Hepatocyte (in vitro differentiated cells): ENCODE results near the gene ADAP1. TPM values are rescaled to one million over a fixed set of nuclear protein-coding genes. Genes with fewer than 3 reads are reported as not detected.

Source experiments
- DNase-seq: peaks from one replicate; pipeline ENCODE4 v3.0.0-alpha.2; 2016; ENCODE audit warnings: low spot score
- H2AFZ ChIP-seq: fragments of 200-600 bp; sonication (generic); 2 replicates; pipeline ENCODE4 v1.6.0; 2016; ENCODE audit warnings: antibody characterized with exemption, mild to moderate bottlenecking
- H3K27ac ChIP-seq: fragments of 200-600 bp; sonication (generic); 2 replicates; pipeline ENCODE4 v1.5.1; 2016; ENCODE audit warnings: mild to moderate bottlenecking
- H3K27me3 ChIP-seq: fragments of 200-600 bp; sonication (generic); 2 replicates; pipeline ENCODE4 v1.6.1; 2016
- H3K36me3 ChIP-seq: fragments of 200-600 bp; sonication (generic); replicated peaks from 2 replicates; pipeline ENCODE4 v1.5.1; 2016; ENCODE audit warnings: low read depth; ENCODE audit not compliant: insufficient read depth
- H3K4me1 ChIP-seq: fragments of 200-600 bp; sonication (generic); 2 replicates; pipeline ENCODE4 v1.5.1; 2016; ENCODE audit warnings: mild to moderate bottlenecking, moderate library complexity; ENCODE audit not compliant: insufficient read depth
- H3K4me2 ChIP-seq: fragments of 200-600 bp; sonication (generic); 2 replicates; pipeline ENCODE4 v1.6.0; 2016
- H3K4me3 ChIP-seq: fragments of 200-600 bp; sonication (generic); 2 replicates; pipeline ENCODE4 v1.5.1; 2016; ENCODE audit warnings: mild to moderate bottlenecking
- H3K79me2 ChIP-seq: fragments of 200-600 bp; sonication (generic); 2 replicates; pipeline ENCODE4 v1.6.0; 2017; ENCODE audit warnings: mild to moderate bottlenecking
- H3K9me2 ChIP-seq: fragments of 200-600 bp; sonication (generic); replicated peaks from 2 replicates; pipeline ENCODE4 v1.6.0; 2017; ENCODE audit warnings: mild to moderate bottlenecking; ENCODE audit not compliant: insufficient read depth
- H3K9me3 ChIP-seq: fragments of 200-600 bp; sonication (generic); 2 replicates; pipeline ENCODE4 v1.5.1; 2016; ENCODE audit warnings: low read depth, mild to moderate bottlenecking
- H4K20me1 ChIP-seq: fragments of 200-600 bp; sonication (generic); 2 replicates; pipeline ENCODE4 v1.6.0; 2016; ENCODE audit warnings: mild to moderate bottlenecking; ENCODE audit not compliant: insufficient read depth, poor library complexity, severe bottlenecking
- CTCF ChIP-seq: fragments of 200-600 bp; sonication (generic); IDR thresholded peaks from 2 replicates; pipeline ENCODE4 v1.5.1; 2016; ENCODE audit warnings: antibody characterized with exemption, mild to moderate bottlenecking; ENCODE audit not compliant: poor library complexity
- EZH2 ChIP-seq: fragments of 200-600 bp; sonication (generic); IDR thresholded peaks from 2 replicates; pipeline ENCODE4 v1.6.1; 2016; ENCODE audit warnings: antibody characterized with exemption, mild to moderate bottlenecking, borderline replicate concordance
- EZH2phosphoT487 ChIP-seq: fragments of 200-600 bp; sonication (generic); IDR thresholded peaks from one replicate; pipeline ENCODE4 v1.6.1; 2018; ENCODE audit warnings: antibody characterized with exemption, mild to moderate bottlenecking, low read depth, moderate library complexity; ENCODE audit not compliant: unreplicated experiment, severe bottlenecking
- WGBS: methylation state at CpG from one replicate; pipeline ENCODE4 v1.1.6; 2016; ENCODE audit warnings: low lambda C conversion rate; ENCODE audit errors: missing lambda C conversion rate; 5-methylcytosine and 5-hydroxymethylcytosine counted together
- polyA plus RNA-seq: library from polyadenylated mRNA; unstranded; fragments of >200 nt; fragmentation: Nextera tagmentation; extraction: Ambion mirVana; gene quantifications from 2 replicates; pipeline ENCODE4 v1.2.1, GENCODE V29; 2016
- total RNA-seq: library from RNA; depleted of rRNA; stranded (reverse); fragments of >200 nt; gene quantifications from 2 replicates; pipeline ENCODE4 v1.2.3, GENCODE V29; 2014

The ADAP1 gene
- total and polyA plus RNA-seq, 2 experiments from 2014 or later, result 25.6 to 35.7 TPM

DNA sequence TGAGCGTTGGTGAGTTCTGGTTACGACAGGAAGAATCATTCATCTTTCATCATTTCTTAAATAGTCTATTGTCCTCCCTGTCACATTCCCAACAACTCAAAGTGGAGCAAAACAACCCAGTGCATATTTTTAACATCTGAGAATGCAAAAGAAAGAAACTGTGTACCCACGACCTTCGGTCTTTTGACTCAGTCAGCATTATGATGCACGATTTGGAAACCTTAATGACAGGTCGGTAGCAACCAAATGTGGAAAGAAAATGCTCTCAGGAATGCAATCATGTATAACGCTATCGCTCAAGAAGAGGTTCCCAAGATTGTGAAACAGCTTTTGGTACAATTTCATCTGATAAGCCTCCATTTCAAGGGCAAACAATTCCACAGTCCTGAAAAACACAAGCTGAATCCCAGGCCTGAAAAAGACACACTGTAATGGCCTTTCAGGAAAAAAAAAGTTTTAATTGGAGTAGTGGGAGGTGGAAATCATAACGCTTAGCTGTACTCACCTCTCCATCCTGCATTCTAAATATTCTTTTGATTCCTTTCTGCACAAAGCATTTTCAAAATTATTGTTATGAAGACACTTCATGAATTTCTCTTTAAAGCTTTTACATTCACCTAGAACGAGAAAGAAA is 18.3 kb upstream of the ADAP1 start:
- Histone ChIP-seq H3K4me3 (no peak overlapping the region), H3K27ac (peak overlapping the region; percentile 99), H3K4me1 (peaks cover 27% of the 10 kb centered on the region)

DNA sequence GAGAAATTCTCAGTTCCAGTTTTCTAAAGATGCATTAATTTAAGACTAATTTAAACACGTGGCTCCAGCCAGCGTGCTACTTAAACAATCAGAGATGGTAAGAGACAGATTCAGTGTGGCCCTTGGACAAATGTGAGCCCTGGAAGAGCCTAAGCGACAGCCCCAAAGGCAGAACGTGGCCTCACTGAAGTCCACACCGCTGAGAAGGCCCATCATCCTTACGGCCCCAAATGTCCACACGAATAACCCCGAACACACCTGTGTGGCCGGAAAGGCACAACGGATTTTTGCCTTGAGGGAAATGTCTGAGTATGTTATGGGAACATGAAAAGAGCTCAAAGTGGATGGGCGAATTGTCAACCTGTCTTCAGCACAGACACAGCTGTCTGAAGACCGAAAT is 17.6 kb upstream of the ADAP1 start:
- H3K36me3 ChIP-seq, result no peaks in the 10 kb centered on the region
- 93% methylated on average over 12 of the region's 12 CpGs for WGBS
- H3K4me3 ChIP-seq, result no peak overlapping the region
- peak overlapping the region; percentile 52 for H3K4me2 ChIP-seq
- H3K9me2 ChIP-seq, result no peaks in the 10 kb centered on the region
- H2AFZ ChIP-seq, result no peak overlapping the region
- peaks cover 27% of the 10 kb centered on the region for H3K4me1 ChIP-seq
- H4K20me1 ChIP-seq, result peaks cover 24% of the 10 kb centered on the region
- no peak for DNase-seq
- H3K27me3 ChIP-seq, result no peaks in the 10 kb centered on the region
- H3K79me2 ChIP-seq, result peaks cover 63% of the 10 kb centered on the region
- H3K9me3 ChIP-seq, result no peaks in the 10 kb centered on the region
- TF ChIP-seq CTCF (no peak), EZH2 (no peak), EZH2phosphoT487 (no peak)
- peak overlapping the region; percentile 56 for H3K27ac ChIP-seq

More for the DNA sequence above, 18.3 kb upstream of the ADAP1 start:
- Histone ChIP-seq H3K4me2 (peak overlapping the region; percentile 94), H4K20me1 (peaks cover 24% of the 10 kb centered on the region), H3K27me3 (no peaks in the 10 kb centered on the region), H3K36me3 (no peaks in the 10 kb centered on the region), H3K79me2 (peaks cover 63% of the 10 kb centered on the region), H3K9me3 (no peaks in the 10 kb centered on the region), H2AFZ (no peak overlapping the region), H3K9me2 (no peaks in the 10 kb centered on the region)
- no peak for DNase-seq
- WGBS, result 77% methylated on average over 10 of the region's 10 CpGs
- TF ChIP-seq CTCF, result no peak
- TF ChIP-seq EZH2phosphoT487, result no peak

DNA sequence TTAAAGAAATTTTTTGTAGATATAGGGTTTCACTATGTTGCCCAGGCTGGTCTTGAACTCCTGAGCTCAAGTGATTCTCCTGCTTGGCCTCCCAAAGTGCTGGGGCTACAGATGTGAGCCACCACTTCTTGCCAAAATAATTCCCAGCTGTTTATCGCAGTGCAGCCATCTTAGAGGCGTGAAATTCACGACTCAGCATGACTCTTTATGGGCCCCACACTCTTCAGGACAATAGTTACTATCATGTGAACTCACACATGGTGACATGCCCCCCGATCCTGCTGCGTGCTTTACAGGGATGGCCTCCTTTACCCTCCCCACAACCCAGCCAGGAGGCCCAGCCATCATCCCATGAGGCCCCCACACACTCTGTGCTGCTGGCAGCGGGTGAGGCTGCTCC is 16.3 kb upstream of the ADAP1 start:
- no peak for DNase-seq
- Histone ChIP-seq H3K79me2 (peaks cover 62% of the 10 kb centered on the region), H3K4me3 (no peak overlapping the region), H3K4me2 (no peak overlapping the region), H3K27ac (peak overlapping the region; percentile 56), H4K20me1 (peaks cover 24% of the 10 kb centered on the region), H3K36me3 (no peaks in the 10 kb centered on the region), H3K9me2 (no peaks in the 10 kb centered on the region), H3K4me1 (peaks cover 17% of the 10 kb centered on the region), H3K9me3 (no peaks in the 10 kb centered on the region), H3K27me3 (no peaks in the 10 kb centered on the region), H2AFZ (no peak overlapping the region)
- TF ChIP-seq EZH2, result no peak
- TF ChIP-seq CTCF, result no peak
- TF ChIP-seq EZH2phosphoT487, result no peak
- 95% methylated on average over 6 of the region's 6 CpGs for WGBS
